Measurements from ENCODE around the gene ZDHHC6. TPM values are rescaled to one million over a fixed set of nuclear protein-coding genes. Genes with fewer than 3 reads are reported as not detected.

ZDHHC6 gene
- total RNA-seq, 1 experiment from 2014 or later, result 88.5 TPM

DNA sequence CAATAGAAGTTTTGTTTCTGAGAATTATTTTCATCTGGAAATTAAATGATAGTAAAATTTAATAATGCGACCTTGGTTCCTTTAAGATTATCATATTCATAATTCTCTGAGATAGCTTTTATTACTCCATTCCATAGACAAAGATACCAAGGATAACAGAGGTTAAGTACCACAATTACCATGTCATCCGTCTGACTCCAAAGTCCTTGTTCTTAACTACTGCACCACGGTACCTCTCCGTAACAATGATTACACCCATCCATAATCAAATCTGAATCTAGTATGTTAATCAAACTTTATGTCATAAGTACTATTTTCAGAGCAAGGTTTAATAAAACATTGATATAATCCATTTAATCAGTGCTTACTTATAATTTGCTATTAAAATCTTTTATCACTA, 8.4 kb downstream of the ZDHHC6 start:
- H3K9ac ChIP-seq (ENCODE audit: low read length), result no peak overlapping the region
- H3K27me3 ChIP-seq (ENCODE audit: insufficient read depth, low read length), result no peaks in the 10 kb centered on the region
- H2AFZ ChIP-seq (ENCODE audit: low read depth, low read length, poor library complexity, severe bottlenecking), result no peak overlapping the region
- TF ChIP-seq CEBPB (IDR thresholded peaks at IDR 0.05; ENCODE audit: low read depth), result no peak
- TF ChIP-seq TCF7L2 (IDR thresholded peaks at IDR 0.05; ENCODE audit: borderline replicate concordance, extremely low read depth, insufficient read depth, insufficient read length), result no peak
- TF ChIP-seq, protein P1, sequence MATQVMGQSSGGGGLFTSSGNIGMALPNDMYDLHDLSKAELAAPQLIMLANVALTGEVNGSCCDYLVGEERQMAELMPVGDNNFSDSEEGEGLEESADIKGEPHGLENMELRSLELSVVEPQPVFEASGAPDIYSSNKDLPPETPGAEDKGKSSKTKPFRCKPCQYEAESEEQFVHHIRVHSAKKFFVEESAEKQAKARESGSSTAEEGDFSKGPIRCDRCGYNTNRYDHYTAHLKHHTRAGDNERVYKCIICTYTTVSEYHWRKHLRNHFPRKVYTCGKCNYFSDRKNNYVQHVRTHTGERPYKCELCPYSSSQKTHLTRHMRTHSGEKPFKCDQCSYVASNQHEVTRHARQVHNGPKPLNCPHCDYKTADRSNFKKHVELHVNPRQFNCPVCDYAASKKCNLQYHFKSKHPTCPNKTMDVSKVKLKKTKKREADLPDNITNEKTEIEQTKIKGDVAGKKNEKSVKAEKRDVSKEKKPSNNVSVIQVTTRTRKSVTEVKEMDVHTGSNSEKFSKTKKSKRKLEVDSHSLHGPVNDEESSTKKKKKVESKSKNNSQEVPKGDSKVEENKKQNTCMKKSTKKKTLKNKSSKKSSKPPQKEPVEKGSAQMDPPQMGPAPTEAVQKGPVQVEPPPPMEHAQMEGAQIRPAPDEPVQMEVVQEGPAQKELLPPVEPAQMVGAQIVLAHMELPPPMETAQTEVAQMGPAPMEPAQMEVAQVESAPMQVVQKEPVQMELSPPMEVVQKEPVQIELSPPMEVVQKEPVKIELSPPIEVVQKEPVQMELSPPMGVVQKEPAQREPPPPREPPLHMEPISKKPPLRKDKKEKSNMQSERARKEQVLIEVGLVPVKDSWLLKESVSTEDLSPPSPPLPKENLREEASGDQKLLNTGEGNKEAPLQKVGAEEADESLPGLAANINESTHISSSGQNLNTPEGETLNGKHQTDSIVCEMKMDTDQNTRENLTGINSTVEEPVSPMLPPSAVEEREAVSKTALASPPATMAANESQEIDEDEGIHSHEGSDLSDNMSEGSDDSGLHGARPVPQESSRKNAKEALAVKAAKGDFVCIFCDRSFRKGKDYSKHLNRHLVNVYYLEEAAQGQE (IDR thresholded peaks at IDR 0.05; ENCODE audit: low read depth), result no peak
- no peak for TF ChIP-seq RAD21 (IDR thresholded peaks at IDR 0.05; ENCODE audit: low read depth)
- TF ChIP-seq EZH2phosphoT487 (IDR thresholded peaks at IDR 0.05; ENCODE audit: borderline replicate concordance), result no peak
- no peak for TF ChIP-seq POLR2AphosphoS5 (IDR thresholded peaks at IDR 0.05; ENCODE audit: low read depth, low read length)
- TF ChIP-seq, protein P2, sequence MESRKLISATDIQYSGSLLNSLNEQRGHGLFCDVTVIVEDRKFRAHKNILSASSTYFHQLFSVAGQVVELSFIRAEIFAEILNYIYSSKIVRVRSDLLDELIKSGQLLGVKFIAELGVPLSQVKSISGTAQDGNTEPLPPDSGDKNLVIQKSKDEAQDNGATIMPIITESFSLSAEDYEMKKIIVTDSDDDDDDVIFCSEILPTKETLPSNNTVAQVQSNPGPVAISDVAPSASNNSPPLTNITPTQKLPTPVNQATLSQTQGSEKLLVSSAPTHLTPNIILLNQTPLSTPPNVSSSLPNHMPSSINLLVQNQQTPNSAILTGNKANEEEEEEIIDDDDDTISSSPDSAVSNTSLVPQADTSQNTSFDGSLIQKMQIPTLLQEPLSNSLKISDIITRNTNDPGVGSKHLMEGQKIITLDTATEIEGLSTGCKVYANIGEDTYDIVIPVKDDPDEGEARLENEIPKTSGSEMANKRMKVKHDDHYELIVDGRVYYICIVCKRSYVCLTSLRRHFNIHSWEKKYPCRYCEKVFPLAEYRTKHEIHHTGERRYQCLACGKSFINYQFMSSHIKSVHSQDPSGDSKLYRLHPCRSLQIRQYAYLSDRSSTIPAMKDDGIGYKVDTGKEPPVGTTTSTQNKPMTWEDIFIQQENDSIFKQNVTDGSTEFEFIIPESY (IDR thresholded peaks at IDR 0.05; ENCODE audit: extremely low read depth, insufficient replicate concordance, low read length), result no peak
- no peak for TF ChIP-seq ELF1 (IDR thresholded peaks at IDR 0.05; ENCODE audit: borderline replicate concordance, low read depth)
- no peak for TF ChIP-seq SRF (IDR thresholded peaks at IDR 0.05; ENCODE audit: low read depth)
- no peak for TF ChIP-seq JUND (IDR thresholded peaks at IDR 0.05)
- TF ChIP-seq, protein P3, sequence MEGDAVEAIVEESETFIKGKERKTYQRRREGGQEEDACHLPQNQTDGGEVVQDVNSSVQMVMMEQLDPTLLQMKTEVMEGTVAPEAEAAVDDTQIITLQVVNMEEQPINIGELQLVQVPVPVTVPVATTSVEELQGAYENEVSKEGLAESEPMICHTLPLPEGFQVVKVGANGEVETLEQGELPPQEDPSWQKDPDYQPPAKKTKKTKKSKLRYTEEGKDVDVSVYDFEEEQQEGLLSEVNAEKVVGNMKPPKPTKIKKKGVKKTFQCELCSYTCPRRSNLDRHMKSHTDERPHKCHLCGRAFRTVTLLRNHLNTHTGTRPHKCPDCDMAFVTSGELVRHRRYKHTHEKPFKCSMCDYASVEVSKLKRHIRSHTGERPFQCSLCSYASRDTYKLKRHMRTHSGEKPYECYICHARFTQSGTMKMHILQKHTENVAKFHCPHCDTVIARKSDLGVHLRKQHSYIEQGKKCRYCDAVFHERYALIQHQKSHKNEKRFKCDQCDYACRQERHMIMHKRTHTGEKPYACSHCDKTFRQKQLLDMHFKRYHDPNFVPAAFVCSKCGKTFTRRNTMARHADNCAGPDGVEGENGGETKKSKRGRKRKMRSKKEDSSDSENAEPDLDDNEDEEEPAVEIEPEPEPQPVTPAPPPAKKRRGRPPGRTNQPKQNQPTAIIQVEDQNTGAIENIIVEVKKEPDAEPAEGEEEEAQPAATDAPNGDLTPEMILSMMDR (IDR thresholded peaks at IDR 0.05 in 2 of 3, conservative IDR thresholded peaks at IDR 0.05 in 1 of 3; ENCODE audit: borderline replicate concordance in 1 of 3, insufficient read depth in 1 of 3, low read depth in 2 of 3, low read length in 2 of 3), result no peak
- TF ChIP-seq YY1 (IDR thresholded peaks at IDR 0.05; ENCODE audit: extremely low read depth, insufficient replicate concordance, low read depth, low read length), result no peak
- DNase-seq (ENCODE audit: low read depth, low spot score), result no peak
- H3K36me3 ChIP-seq (ENCODE audit: control insufficient read depth in 1 of 2, insufficient read depth in 2 of 2, low read length in 2 of 2), result peaks cover 67 to 70% of the 10 kb centered on the region in 2 experiments
- H3K4me2 ChIP-seq (ENCODE audit: low read length), result no peak overlapping the region
- H3K9me2 ChIP-seq (ENCODE audit: insufficient read depth), result no peaks in the 10 kb centered on the region
- CTCF ChIA-PET, result no interaction called here
- H3K4me1 ChIP-seq (ENCODE audit: control insufficient read depth in 1 of 2, insufficient read depth in 2 of 2, low read length in 2 of 2), result no peaks in the 10 kb centered on the region
- H3K27ac ChIP-seq (ENCODE audit: low read depth, low read length), result no peak overlapping the region
- H3K79me2 ChIP-seq (ENCODE audit: insufficient read depth, low read length), result peaks cover 37% of the 10 kb centered on the region
- no peaks in the 10 kb centered on the region for H3K9me3 ChIP-seq (ENCODE audit: control insufficient read depth in 1 of 2, insufficient read depth in 1 of 2, low read depth in 1 of 2, low read length in 2 of 2)
- POLR2A ChIA-PET, result no interaction called here
- intact Hi-C loops (cut with micrococcal nuclease), result loop anchor here (5.0 to 10.0 kb wide), 2 partner anchors 321 to 684 kb away; no protein-coding TSS in a partner anchor
- RAD21 ChIA-PET (ENCODE audit: low non-redundant PET in 1 of 2, low total read pairs in 2 of 2, uncharacterized antibody in 2 of 2, unreplicated experiment in 2 of 2), result no interaction called here
- BruUV-seq (replicated peaks), result no TSS peak
- no peaks in the 10 kb centered on the region for H4K20me1 ChIP-seq (ENCODE audit: insufficient read depth)
- no peak overlapping the region for H3K4me3 ChIP-seq (replicated peaks in 1 of 2; ENCODE audit: low read depth in 1 of 2, low read length in 2 of 2)
- ATAC-seq, result no peak

Measured in HCT116 (cell line).